ENCODE data around the gene ENOX1.
A peak's percentile ranks its signal among the peaks of the same experiment; 100 is the strongest.
"Not testable (repeated sequence)": the region's sequence is repeated elsewhere in the genome, so short reads cannot be mapped to it uniquely, and the experiment has no call there.

Gene ENOX1

GRCh38 chr13:43786766-43787517, at the start of gene ENOX1:
TSS of gene ENOX1 (minus strand) at chr13:43786972.
- peaks cover 30% of the 10 kb centered on the region for H3K27me3 Mint-ChIP-seq
- H3K9me3 Mint-ChIP-seq: no peaks in the 10 kb centered on the region
- H3K27ac Mint-ChIP-seq: peak within 1 kb of the TSS; percentile 46
- H3K36me3 Mint-ChIP-seq: no peaks in the 10 kb centered on the region
- H3K4me1 Mint-ChIP-seq: peaks cover 8% of the 10 kb centered on the region
- H3K4me3 Mint-ChIP-seq: peak within 1 kb of the TSS; percentile 82

- Mint-ChIP-seq H3K27ac (no peak overlapping the region), H3K4me3 (no peak overlapping the region), H3K4me1 (no peaks in the 10 kb centered on the region), H3K36me3 (no peaks in the 10 kb centered on the region), H3K9me3 (no peaks in the 10 kb centered on the region), H3K27me3 (no peaks in the 10 kb centered on the region)
Measured at GRCh38 chr13:43835701-43836100, 48.9 kb upstream of the ENOX1 start.

- H3K4me3 Mint-ChIP-seq: no peak overlapping the region
- no peaks in the 10 kb centered on the region for H3K36me3 Mint-ChIP-seq
- no peak overlapping the region for H3K27ac Mint-ChIP-seq
- no peaks in the 10 kb centered on the region for H3K9me3 Mint-ChIP-seq
- no peaks in the 10 kb centered on the region for H3K4me1 Mint-ChIP-seq
- H3K27me3 Mint-ChIP-seq: peaks cover 4% of the 10 kb centered on the region
Measured at GRCh38 chr13:43831088-43831487, 44.3 kb upstream of the ENOX1 start.

DNA sequence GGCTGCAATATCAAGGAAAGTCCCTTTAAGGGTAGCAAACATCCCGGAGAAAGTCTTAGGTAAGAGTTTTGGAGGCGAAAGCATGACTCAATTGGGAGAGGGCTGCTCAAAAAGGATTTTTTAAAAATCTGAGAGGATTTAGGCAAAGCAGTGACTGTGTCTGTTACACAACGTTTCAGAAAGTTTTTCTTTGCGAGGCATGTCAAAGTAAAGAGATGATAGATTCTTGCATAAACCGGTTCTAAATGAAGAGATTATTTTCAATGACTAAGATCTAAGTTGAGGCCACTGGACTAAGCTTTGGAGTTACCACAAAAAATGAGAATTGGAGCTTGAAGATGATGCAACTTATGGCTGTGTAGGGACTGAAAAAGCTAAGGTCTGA, 43.7 kb upstream of the ENOX1 start:
- Mint-ChIP-seq H3K36me3 (no peaks in the 10 kb centered on the region), H3K4me3 (no peak overlapping the region), H3K9me3 (no peaks in the 10 kb centered on the region), H3K27me3 (peaks cover 6% of the 10 kb centered on the region), H3K27ac (no peak overlapping the region), H3K4me1 (no peaks in the 10 kb centered on the region)

- not testable (repeated sequence) for H3K36me3 Mint-ChIP-seq, H3K4me3 Mint-ChIP-seq, H3K27me3 Mint-ChIP-seq, H3K4me1 Mint-ChIP-seq, H3K27ac Mint-ChIP-seq, H3K9me3 Mint-ChIP-seq
Measured at GRCh38 chr13:43824656-43825055, 37.9 kb upstream of the ENOX1 start.

DNA sequence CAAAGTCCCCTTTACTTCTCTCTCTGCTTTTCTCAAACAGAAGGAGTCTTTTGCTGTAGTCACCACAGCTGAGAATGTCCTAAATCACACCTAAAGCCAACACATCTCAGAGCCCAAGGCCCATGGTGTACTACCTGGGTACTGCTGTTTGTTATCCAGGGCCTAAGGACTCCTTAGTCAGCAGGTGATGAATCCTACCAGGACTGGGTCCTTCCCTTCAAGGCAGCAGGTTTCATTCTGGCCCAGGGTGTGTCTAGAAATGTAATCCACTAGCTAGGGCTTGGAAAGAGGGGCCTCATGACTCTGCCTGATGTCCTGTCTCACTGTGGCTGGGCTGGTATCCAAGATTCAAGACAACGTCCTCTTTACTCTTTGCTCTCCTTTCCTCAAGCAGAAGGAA, 36.2 kb upstream of the ENOX1 start:
- H3K36me3 Mint-ChIP-seq: no peaks in the 10 kb centered on the region
- peaks cover 12% of the 10 kb centered on the region for H3K27me3 Mint-ChIP-seq
- H3K4me1 Mint-ChIP-seq: no peaks in the 10 kb centered on the region
- no peaks in the 10 kb centered on the region for H3K9me3 Mint-ChIP-seq
- H3K4me3 Mint-ChIP-seq: no peak overlapping the region
- H3K27ac Mint-ChIP-seq: no peak overlapping the region

DNA sequence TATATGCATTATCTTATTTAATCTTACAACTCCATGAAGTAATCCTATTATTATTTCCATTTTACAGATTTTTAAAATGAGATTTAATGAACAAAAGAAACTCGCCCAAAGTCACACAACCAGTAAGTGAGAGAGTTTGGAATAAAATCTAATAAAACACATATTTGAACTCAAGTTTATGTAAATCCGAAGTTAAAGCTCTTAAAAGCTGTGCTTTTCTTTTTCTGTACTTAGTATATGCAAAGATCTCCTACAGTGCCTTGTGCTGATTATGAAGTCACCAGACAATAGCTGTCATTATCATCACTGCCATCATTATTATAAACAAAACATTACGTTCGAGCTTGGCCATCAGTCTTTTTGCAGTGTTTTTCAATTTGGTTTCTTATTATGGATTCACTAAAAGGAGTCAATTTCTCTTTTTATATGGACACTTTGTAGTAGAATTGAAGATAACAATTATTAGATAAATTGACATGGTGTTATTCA, 29.7 kb upstream of the ENOX1 start:
- Mint-ChIP-seq H3K27me3 (peaks cover 20% of the 10 kb centered on the region), H3K4me3 (no peak overlapping the region), H3K27ac (no peak overlapping the region), H3K9me3 (no peaks in the 10 kb centered on the region), H3K4me1 (no peaks in the 10 kb centered on the region), H3K36me3 (no peaks in the 10 kb centered on the region)

DNA sequence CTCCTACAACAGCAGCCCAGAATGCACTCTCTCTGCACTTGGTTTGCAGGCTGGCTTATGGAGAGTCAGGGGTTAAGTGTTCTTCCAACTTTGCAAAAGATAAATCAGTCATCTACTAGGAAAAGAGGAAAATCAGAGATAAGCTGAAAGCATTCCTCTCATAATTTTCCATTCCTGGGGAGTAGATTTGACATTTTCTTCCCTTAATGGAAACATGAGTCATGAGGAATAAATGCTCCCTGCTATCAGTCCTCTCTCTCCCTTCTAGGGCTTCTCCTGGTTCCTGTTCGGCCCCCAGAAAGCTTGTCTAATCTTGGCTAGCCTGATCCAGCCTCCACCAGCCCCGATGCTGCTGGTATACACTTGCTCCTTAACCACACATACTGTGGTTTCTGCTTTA, 28.4 kb upstream of the ENOX1 start:
- H3K27ac Mint-ChIP-seq: no peak overlapping the region
- no peaks in the 10 kb centered on the region for H3K36me3 Mint-ChIP-seq
- no peaks in the 10 kb centered on the region for H3K4me1 Mint-ChIP-seq
- H3K9me3 Mint-ChIP-seq: no peaks in the 10 kb centered on the region
- H3K27me3 Mint-ChIP-seq: peaks cover 20% of the 10 kb centered on the region
- no peak overlapping the region for H3K4me3 Mint-ChIP-seq

GRCh38 chr13:43808676-43809075, 21.9 kb upstream of the ENOX1 start:
- no peaks in the 10 kb centered on the region for H3K36me3 Mint-ChIP-seq
- H3K4me3 Mint-ChIP-seq: no peak overlapping the region
- peaks cover 4% of the 10 kb centered on the region for H3K4me1 Mint-ChIP-seq
- H3K27ac Mint-ChIP-seq: no peak overlapping the region
- H3K9me3 Mint-ChIP-seq: no peaks in the 10 kb centered on the region
- peaks cover 18% of the 10 kb centered on the region for H3K27me3 Mint-ChIP-seq

DNA sequence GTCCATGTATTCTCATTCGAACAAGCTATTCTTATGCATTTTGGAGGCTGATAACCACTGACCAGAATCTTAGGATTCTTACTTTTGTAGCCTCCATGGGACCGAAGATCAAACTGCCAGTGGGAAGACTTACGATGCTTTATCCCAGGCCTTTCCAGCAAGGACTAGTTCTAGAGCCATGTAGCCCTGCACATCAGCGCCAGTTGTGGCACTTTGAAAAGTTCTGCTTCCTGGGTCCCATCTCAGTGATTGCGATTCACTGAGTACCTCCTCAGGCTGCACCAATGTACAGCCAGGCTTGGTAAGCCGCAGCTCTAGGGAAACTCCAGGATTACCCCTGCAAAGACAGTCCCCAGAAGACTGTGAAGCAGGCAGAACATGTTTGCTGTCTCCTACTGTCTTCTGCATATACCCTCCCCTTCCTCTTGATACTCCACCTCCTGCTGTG, 18.9 kb upstream of the ENOX1 start:
- no peaks in the 10 kb centered on the region for H3K9me3 Mint-ChIP-seq
- H3K4me1 Mint-ChIP-seq: peaks cover 4% of the 10 kb centered on the region
- H3K27me3 Mint-ChIP-seq: peaks cover 12% of the 10 kb centered on the region
- no peak overlapping the region for H3K4me3 Mint-ChIP-seq
- H3K27ac Mint-ChIP-seq: no peak overlapping the region
- H3K36me3 Mint-ChIP-seq: no peaks in the 10 kb centered on the region

- Mint-ChIP-seq H3K4me1 (peaks cover 4% of the 10 kb centered on the region), H3K27me3 (peaks cover 10% of the 10 kb centered on the region), H3K27ac (no peak overlapping the region), H3K4me3 (no peak overlapping the region), H3K36me3 (no peaks in the 10 kb centered on the region), H3K9me3 (no peaks in the 10 kb centered on the region)
Measured at GRCh38 chr13:43805071-43805468, 18.3 kb upstream of the ENOX1 start.

DNA sequence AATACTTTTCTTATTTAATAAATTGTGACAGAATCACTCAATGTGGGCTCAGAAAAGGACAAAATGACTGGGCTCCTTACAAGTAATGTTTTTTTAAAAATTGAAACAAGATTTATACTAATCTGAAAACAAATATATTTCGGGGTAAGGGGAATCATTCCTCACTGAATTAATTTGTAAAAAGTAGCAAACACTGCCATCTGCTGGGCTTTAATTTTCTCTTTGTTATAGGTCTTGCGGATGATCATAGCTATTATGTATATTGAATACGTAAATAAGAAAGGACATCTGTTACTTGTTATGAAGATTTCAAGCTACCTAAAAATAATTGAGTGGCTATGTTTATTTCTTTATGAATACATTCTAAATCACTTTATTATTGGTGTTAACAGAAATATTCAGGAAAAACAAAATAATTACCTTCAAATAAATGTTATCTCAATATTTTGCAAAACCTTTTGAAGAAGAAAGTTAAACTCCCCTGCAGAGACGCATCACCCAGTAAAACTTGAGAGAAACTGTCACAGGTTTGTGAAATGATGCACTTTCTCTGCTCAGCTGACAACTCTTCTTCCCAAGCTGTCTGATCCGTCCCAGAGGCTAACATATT, 17.8 kb upstream of the ENOX1 start:
- Mint-ChIP-seq H3K27ac (no peak overlapping the region), H3K4me3 (no peak overlapping the region), H3K27me3 (peaks cover 10% of the 10 kb centered on the region), H3K36me3 (no peaks in the 10 kb centered on the region), H3K9me3 (no peaks in the 10 kb centered on the region), H3K4me1 (peaks cover 4% of the 10 kb centered on the region)

DNA sequence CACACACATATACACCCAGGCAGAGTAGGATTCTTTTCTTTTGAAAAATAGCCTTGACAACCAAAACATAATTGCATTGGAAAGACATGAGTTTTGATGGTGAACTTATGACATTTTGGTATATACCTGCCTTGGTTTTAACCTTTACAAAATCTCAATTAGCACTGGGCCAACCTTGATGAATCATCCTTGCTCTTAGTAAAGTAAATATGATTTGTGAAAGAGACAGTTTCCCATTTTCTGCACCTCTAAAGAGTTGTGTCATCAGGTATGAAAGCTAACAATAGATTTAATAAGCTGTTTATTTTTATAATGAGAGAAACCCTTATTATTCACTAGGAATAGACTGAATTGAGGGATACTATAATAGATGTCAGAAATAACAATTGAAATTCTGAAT, 15.7 kb upstream of the ENOX1 start:
- Mint-ChIP-seq H3K27ac (no peak overlapping the region), H3K27me3 (peaks cover 10% of the 10 kb centered on the region), H3K36me3 (no peaks in the 10 kb centered on the region), H3K9me3 (no peaks in the 10 kb centered on the region), H3K4me3 (no peak overlapping the region), H3K4me1 (peaks cover 4% of the 10 kb centered on the region)

DNA sequence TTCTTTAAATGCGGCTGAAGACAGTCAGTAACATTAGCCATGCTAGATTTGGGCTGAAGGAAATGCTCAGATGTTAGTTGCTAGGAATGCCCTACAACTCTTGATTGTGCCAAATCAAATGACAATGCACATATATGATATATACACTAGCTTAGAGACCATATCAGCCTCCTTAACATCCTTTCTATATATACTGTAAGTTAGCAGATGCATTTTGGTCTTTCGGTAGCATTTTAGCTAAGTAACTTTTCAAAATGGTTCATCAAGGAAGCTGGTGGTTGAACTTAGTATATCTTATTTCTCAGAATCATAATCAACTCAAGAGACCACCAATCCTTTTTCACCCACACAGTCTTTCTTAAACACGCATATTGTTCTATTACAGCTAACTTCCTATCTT, 14.1 kb upstream of the ENOX1 start:
- H3K4me1 Mint-ChIP-seq: peaks cover 11% of the 10 kb centered on the region
- no peak overlapping the region for H3K4me3 Mint-ChIP-seq
- H3K9me3 Mint-ChIP-seq: no peaks in the 10 kb centered on the region
- H3K36me3 Mint-ChIP-seq: no peaks in the 10 kb centered on the region
- no peak overlapping the region for H3K27ac Mint-ChIP-seq
- peaks cover 10% of the 10 kb centered on the region for H3K27me3 Mint-ChIP-seq

- H3K4me3 Mint-ChIP-seq: no peak overlapping the region
- no peaks in the 10 kb centered on the region for H3K36me3 Mint-ChIP-seq
- H3K4me1 Mint-ChIP-seq: peaks cover 7% of the 10 kb centered on the region
- H3K9me3 Mint-ChIP-seq: no peaks in the 10 kb centered on the region
- peaks cover 6% of the 10 kb centered on the region for H3K27me3 Mint-ChIP-seq
- H3K27ac Mint-ChIP-seq: no peak overlapping the region
Measured at GRCh38 chr13:43799191-43799590, 12.4 kb upstream of the ENOX1 start.

DNA sequence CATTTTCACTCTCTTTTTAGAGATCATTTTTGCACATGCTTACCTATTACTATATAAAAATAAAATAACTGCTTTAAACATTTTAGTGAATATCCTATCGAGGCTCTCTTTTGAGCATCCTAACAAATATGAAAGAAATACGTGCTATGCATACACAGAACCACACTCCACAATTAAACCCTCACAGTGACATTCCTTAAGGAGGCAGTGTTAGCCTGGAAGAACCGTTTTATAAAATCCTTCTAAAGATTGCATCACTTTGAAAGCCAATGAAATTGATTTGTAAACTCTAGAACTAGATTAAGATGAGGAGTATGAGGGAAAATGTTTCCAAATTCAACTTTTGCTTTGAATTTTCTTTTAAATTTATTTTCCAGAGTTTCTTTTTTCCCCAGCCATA, 11.1 kb upstream of the ENOX1 start:
- no peaks in the 10 kb centered on the region for H3K36me3 Mint-ChIP-seq
- peaks cover 6% of the 10 kb centered on the region for H3K27me3 Mint-ChIP-seq
- H3K9me3 Mint-ChIP-seq: no peaks in the 10 kb centered on the region
- H3K4me3 Mint-ChIP-seq: no peak overlapping the region
- H3K4me1 Mint-ChIP-seq: peaks cover 7% of the 10 kb centered on the region
- no peak overlapping the region for H3K27ac Mint-ChIP-seq

All from activated naive CD4-positive, alpha-beta T cell treated with anti-CD3 and anti-CD28 coated beads, Interleukin-2, amount 50 U/mL, for 24 hours (primary cell).